Measurements from ENCODE around the gene STX7.

The STX7 gene

DNA sequence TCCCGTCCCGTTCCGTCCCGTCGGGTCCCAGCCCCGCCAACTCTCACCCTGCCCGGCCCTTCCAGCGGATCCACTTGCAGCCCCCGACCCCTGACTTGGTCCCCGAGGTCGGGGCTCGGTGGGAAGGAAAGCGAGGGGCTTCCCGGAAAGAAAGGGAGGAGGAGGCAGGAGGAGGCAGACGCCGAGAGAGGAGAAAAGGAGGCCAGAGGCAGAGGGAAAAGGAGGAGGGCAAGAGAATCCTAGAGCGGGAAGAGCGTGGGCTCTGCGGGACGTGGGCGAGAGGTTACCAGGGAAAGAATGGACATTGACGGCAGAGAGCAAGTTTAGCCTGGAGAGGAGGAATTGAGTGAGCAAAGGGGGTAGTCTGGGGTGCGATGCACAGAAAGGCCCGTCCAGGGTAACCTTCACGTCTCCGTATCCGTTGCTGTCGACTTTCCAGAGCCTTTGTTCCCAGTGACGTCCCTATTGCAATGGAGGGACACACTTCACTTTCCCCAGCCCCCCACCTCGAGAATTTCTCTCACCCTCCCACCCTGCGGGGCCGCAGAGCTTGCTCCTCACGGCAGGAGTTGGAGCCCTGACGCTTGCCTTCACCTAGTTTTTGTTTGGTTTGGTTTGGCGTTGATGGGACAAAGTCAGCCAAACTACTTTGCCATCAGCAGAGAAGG, 111.2 kb downstream of the STX7 start:
- ATAC-seq: peak; percentile 9
- TF ChIP-seq TOX (CRISPR knock-in tag; IDR thresholded peaks at IDR 0.05; ENCODE audit: borderline replicate concordance): no peak
- TF ChIP-seq ZFP3 (CRISPR knock-in tag; IDR thresholded peaks at IDR 0.05): no peak
- no peak for TF ChIP-seq BACH2 (CRISPR knock-in tag; IDR thresholded peaks at IDR 0.05; ENCODE audit: borderline replicate concordance)
- TF ChIP-seq ZC3H10 (CRISPR knock-in tag; IDR thresholded peaks at IDR 0.05): no peak
- TF ChIP-seq ZFP30 (CRISPR knock-in tag; IDR thresholded peaks at IDR 0.05): no peak
- TF ChIP-seq ZNF70 (CRISPR knock-in tag; IDR thresholded peaks at IDR 0.05): no peak

DNA sequence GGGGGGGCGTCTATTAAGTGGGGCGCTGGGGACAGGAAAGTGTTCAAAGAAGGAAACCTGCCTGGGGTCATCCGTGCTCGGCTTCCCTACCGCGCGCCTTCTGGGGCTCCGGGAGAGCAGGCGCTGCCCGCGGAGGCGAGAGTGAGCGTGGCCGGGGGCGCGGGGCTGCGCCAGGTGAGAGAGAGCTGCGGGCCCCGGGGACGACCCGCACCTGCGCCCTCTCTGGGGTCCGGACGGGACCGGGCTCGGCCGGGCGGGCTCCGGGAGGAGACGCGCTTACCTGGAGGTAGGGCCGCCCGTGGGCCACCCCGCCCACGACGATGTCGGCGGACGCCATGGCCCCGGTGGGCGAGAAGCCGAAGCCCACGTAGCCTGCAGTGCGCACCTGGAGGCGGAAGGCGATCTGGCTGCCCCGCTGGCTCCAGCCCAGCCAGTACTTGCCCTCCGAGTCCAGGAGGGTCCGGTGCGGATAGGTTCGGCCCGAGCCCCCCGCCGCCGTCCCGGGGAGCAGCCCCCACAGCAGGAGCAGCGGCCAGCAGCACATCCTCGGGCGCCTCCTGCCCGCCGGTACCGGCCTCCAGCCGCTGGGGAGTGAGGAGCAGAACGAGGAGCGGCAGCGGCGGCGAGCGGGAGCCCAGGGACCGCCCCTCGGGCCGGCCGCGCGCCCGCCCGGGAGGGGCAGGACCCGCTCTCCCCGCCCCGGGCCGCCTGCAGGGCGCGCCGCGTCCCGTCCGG, 111.9 kb downstream of the STX7 start, which contains the start of gene MOXD1:
TSS of gene MOXD1 (minus strand) at position 593 of the 735 bp plus-strand sequence. CDS start at position 544, 49 bp downstream.
- ATAC-seq: peak; percentile 69
- TF ChIP-seq SNAI2 (CRISPR knock-in tag; IDR thresholded peaks at IDR 0.05) (no peak), CSDC2 (CRISPR knock-in tag; IDR thresholded peaks at IDR 0.05) (no peak), BACH2 (CRISPR knock-in tag; IDR thresholded peaks at IDR 0.05; ENCODE audit: borderline replicate concordance) (no peak), OSR1 (CRISPR knock-in tag; IDR thresholded peaks at IDR 0.05) (no peak), ZNF8 (CRISPR knock-in tag; IDR thresholded peaks at IDR 0.05) (no peak), PPARA (CRISPR knock-in tag; IDR thresholded peaks at IDR 0.05; ENCODE audit: borderline replicate concordance) (no peak), RARB (CRISPR knock-in tag; IDR thresholded peaks at IDR 0.05) (no peak), TCF4 (CRISPR knock-in tag; IDR thresholded peaks at IDR 0.05; ENCODE audit: borderline replicate concordance) (no peak), ZC3H10 (CRISPR knock-in tag; IDR thresholded peaks at IDR 0.05) (no peak), TOX (CRISPR knock-in tag; IDR thresholded peaks at IDR 0.05; ENCODE audit: borderline replicate concordance) (no peak), ESRRG (CRISPR knock-in tag; IDR thresholded peaks at IDR 0.05) (no peak), ZFP30 (CRISPR knock-in tag; IDR thresholded peaks at IDR 0.05) (no peak), ZNF70 (CRISPR knock-in tag; IDR thresholded peaks at IDR 0.05) (no peak), ZNF565 (CRISPR knock-in tag; conservative IDR thresholded peaks at IDR 0.05; ENCODE audit: low read depth) (no peak), ISL1 (CRISPR knock-in tag; IDR thresholded peaks at IDR 0.05) (no peak)
- TF ChIP-seq, protein P1, sequence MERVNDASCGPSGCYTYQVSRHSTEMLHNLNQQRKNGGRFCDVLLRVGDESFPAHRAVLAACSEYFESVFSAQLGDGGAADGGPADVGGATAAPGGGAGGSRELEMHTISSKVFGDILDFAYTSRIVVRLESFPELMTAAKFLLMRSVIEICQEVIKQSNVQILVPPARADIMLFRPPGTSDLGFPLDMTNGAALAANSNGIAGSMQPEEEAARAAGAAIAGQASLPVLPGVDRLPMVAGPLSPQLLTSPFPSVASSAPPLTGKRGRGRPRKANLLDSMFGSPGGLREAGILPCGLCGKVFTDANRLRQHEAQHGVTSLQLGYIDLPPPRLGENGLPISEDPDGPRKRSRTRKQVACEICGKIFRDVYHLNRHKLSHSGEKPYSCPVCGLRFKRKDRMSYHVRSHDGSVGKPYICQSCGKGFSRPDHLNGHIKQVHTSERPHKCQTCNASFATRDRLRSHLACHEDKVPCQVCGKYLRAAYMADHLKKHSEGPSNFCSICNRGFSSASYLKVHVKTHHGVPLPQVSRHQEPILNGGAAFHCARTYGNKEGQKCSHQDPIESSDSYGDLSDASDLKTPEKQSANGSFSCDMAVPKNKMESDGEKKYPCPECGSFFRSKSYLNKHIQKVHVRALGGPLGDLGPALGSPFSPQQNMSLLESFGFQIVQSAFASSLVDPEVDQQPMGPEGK (CRISPR knock-in tag; IDR thresholded peaks at IDR 0.05; ENCODE audit: borderline replicate concordance): no peak
- TF ChIP-seq, protein P2, sequence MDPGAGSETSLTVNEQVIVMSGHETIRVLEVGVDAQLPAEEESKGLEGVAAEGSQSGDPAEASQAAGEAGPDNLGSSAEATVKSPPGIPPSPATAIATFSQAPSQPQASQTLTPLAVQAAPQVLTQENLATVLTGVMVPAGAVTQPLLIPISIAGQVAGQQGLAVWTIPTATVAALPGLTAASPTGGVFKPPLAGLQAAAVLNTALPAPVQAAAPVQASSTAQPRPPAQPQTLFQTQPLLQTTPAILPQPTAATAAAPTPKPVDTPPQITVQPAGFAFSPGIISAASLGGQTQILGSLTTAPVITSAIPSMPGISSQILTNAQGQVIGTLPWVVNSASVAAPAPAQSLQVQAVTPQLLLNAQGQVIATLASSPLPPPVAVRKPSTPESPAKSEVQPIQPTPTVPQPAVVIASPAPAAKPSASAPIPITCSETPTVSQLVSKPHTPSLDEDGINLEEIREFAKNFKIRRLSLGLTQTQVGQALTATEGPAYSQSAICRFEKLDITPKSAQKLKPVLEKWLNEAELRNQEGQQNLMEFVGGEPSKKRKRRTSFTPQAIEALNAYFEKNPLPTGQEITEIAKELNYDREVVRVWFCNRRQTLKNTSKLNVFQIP (CRISPR knock-in tag; IDR thresholded peaks at IDR 0.05; ENCODE audit: borderline replicate concordance, low read depth): no peak

DNA sequence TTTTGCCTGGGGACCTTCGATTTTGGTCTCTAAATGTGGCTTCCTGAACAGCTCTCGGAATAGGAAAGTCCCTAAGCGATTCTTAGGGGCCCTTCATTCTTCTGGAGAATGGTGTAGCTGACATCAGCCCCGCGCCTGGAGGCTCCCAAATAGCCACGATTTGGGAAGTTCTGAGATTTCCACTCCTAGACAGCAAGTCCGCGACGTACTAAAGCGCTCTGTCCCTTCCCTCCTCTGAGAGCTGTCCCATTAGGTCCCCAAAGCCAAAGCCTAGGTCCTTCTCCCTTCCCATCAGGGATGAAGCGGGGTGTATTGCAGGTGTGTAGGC, 112.4 kb downstream of the STX7 start:
- peak; percentile 5 for ATAC-seq
- TF ChIP-seq OSR1 (CRISPR knock-in tag; IDR thresholded peaks at IDR 0.05) (no peak), TCF4 (CRISPR knock-in tag; IDR thresholded peaks at IDR 0.05; ENCODE audit: borderline replicate concordance) (no peak), ZNF70 (CRISPR knock-in tag; IDR thresholded peaks at IDR 0.05) (no peak), ESRRG (CRISPR knock-in tag; IDR thresholded peaks at IDR 0.05) (no peak), ZFP30 (CRISPR knock-in tag; IDR thresholded peaks at IDR 0.05) (no peak), RARB (CRISPR knock-in tag; IDR thresholded peaks at IDR 0.05) (no peak), ZFP3 (CRISPR knock-in tag; IDR thresholded peaks at IDR 0.05) (no peak), TOX (CRISPR knock-in tag; IDR thresholded peaks at IDR 0.05; ENCODE audit: borderline replicate concordance) (no peak), GLIS3 (CRISPR knock-in tag; IDR thresholded peaks at IDR 0.05) (no peak), BACH2 (CRISPR knock-in tag; IDR thresholded peaks at IDR 0.05; ENCODE audit: borderline replicate concordance) (no peak), CSDC2 (CRISPR knock-in tag; IDR thresholded peaks at IDR 0.05) (no peak), ISL1 (CRISPR knock-in tag; IDR thresholded peaks at IDR 0.05) (no peak), ARNTL (CRISPR knock-in tag; IDR thresholded peaks at IDR 0.05; ENCODE audit: borderline replicate concordance, low read depth) (no peak), ZNF8 (CRISPR knock-in tag; IDR thresholded peaks at IDR 0.05) (no peak)
- TF ChIP-seq, protein P3, sequence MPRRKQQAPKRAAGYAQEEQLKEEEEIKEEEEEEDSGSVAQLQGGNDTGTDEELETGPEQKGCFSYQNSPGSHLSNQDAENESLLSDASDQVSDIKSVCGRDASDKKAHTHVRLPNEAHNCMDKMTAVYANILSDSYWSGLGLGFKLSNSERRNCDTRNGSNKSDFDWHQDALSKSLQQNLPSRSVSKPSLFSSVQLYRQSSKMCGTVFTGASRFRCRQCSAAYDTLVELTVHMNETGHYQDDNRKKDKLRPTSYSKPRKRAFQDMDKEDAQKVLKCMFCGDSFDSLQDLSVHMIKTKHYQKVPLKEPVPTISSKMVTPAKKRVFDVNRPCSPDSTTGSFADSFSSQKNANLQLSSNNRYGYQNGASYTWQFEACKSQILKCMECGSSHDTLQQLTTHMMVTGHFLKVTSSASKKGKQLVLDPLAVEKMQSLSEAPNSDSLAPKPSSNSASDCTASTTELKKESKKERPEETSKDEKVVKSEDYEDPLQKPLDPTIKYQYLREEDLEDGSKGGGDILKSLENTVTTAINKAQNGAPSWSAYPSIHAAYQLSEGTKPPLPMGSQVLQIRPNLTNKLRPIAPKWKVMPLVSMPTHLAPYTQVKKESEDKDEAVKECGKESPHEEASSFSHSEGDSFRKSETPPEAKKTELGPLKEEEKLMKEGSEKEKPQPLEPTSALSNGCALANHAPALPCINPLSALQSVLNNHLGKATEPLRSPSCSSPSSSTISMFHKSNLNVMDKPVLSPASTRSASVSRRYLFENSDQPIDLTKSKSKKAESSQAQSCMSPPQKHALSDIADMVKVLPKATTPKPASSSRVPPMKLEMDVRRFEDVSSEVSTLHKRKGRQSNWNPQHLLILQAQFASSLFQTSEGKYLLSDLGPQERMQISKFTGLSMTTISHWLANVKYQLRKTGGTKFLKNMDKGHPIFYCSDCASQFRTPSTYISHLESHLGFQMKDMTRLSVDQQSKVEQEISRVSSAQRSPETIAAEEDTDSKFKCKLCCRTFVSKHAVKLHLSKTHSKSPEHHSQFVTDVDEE (CRISPR knock-in tag; IDR thresholded peaks at IDR 0.05): no peak
- TF ChIP-seq, protein P2 (CRISPR knock-in tag; IDR thresholded peaks at IDR 0.05; ENCODE audit: borderline replicate concordance, low read depth): no peak
- TF ChIP-seq, protein P4, sequence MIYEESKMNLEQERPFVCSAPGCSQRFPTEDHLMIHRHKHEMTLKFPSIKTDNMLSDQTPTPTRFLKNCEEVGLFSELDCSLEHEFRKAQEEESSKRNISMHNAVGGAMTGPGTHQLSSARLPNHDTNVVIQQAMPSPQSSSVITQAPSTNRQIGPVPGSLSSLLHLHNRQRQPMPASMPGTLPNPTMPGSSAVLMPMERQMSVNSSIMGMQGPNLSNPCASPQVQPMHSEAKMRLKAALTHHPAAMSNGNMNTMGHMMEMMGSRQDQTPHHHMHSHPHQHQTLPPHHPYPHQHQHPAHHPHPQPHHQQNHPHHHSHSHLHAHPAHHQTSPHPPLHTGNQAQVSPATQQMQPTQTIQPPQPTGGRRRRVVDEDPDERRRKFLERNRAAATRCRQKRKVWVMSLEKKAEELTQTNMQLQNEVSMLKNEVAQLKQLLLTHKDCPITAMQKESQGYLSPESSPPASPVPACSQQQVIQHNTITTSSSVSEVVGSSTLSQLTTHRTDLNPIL (CRISPR knock-in tag; IDR thresholded peaks at IDR 0.05; ENCODE audit: low read depth): no peak
- TF ChIP-seq, protein P5, sequence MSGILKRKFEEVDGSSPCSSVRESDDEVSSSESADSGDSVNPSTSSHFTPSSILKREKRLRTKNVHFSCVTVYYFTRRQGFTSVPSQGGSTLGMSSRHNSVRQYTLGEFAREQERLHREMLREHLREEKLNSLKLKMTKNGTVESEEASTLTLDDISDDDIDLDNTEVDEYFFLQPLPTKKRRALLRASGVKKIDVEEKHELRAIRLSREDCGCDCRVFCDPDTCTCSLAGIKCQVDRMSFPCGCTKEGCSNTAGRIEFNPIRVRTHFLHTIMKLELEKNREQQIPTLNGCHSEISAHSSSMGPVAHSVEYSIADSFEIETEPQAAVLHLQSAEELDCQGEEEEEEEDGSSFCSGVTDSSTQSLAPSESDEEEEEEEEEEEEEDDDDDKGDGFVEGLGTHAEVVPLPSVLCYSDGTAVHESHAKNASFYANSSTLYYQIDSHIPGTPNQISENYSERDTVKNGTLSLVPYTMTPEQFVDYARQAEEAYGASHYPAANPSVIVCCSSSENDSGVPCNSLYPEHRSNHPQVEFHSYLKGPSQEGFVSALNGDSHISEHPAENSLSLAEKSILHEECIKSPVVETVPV (CRISPR knock-in tag; IDR thresholded peaks at IDR 0.05): no peak

All from SK-N-SH treated with all-trans-retinoic acid at 6 μM for 48 hours (cell line).